Raji (cell line): Measurements from ENCODE around the gene CASP10.

Experiments
- POLR2A ChIP-seq: IDR thresholded peaks from 2 replicates; pipeline ENCODE4 v1.6.1; 2011; ENCODE audit warnings: low read depth, low read length, control low read depth; ENCODE audit not compliant: insufficient read depth

CASP10 gene, protein sequence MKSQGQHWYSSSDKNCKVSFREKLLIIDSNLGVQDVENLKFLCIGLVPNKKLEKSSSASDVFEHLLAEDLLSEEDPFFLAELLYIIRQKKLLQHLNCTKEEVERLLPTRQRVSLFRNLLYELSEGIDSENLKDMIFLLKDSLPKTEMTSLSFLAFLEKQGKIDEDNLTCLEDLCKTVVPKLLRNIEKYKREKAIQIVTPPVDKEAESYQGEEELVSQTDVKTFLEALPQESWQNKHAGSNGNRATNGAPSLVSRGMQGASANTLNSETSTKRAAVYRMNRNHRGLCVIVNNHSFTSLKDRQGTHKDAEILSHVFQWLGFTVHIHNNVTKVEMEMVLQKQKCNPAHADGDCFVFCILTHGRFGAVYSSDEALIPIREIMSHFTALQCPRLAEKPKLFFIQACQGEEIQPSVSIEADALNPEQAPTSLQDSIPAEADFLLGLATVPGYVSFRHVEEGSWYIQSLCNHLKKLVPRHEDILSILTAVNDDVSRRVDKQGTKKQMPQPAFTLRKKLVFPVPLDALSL

DNA sequence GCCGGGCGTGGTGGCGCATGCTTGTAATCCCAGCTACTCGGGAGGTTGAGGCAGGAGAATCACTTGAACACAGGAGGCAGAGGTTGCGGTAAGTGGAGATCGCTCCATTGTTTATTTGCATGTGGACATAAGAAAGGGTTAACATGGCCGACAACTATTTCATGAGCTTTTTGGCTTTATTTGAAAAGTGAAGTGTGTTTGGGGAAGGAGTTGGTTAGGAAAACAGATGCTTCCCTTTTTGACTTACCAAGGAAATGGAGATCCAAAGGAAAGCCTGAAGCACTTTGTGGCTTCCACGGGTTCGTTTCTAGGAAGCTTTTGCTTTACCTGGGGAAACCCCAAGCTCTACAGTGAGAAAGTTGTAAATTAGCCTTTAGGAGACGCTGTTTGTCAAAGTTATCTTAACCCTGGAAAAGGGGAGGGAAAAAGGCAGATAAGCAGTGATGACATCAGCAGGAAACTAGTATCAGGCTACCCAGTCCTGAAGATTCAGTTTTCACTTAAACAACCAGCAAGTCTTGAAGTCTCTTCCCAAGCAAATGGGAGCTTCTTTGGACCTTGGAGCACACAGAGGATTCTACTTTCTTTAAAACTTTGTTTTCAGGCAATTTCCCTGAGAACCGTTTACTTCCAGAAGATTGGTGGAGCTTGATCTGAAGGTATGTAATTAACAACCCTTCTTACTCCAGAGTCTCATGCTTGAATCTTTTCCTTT, at the start of gene CASP10:
Gene CASP10, plus strand, starts transcription at position 492 of the 715 bp plus-strand sequence. CDS start 2,637 bp downstream, outside the sequence.
- no peak for TF ChIP-seq POLR2A

DNA sequence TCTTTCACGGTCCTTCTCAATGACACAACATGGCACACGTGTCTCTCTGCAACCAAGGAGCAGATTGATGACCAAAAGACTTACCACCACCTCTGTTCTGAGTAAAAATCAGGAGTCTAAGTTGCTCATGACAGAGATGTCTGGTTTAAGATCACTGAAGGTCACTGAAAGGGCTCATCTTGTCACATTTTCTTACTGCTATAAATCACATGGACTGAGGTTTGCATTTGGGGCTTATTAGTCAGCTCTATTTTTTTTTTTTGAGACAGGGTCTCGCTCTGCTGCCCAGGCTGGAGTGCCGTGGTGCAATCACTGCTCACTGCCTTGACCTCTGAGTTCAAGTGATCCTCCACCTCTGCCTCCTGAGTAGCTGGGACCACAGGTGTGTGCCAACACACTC, 47.6 kb upstream of the CASP10 start:
- no peak for TF ChIP-seq POLR2A

DNA sequence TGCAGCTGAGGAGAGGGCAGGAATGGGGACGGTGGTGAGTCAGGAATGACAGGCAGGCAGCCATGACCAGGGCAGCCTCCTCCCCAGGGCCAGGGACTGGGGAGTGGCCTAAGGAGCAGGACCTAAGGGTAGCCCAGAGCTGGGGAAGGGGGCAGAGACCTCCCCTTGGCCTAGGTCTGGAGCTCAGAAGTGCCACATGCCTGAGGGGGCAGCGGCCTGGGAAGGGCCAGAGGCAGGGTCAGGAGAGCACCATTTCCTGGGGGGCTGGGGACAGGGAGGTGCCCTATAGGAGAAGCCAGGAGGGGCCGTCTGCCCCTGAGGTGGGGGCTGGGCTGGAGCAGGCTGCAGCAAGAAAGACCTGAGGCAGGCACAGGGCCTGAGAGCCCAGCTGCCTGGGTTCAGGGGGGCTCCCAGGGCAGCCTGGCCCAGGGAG, 46.0 kb upstream of the CASP10 start:
- TF ChIP-seq POLR2A: no peak

DNA sequence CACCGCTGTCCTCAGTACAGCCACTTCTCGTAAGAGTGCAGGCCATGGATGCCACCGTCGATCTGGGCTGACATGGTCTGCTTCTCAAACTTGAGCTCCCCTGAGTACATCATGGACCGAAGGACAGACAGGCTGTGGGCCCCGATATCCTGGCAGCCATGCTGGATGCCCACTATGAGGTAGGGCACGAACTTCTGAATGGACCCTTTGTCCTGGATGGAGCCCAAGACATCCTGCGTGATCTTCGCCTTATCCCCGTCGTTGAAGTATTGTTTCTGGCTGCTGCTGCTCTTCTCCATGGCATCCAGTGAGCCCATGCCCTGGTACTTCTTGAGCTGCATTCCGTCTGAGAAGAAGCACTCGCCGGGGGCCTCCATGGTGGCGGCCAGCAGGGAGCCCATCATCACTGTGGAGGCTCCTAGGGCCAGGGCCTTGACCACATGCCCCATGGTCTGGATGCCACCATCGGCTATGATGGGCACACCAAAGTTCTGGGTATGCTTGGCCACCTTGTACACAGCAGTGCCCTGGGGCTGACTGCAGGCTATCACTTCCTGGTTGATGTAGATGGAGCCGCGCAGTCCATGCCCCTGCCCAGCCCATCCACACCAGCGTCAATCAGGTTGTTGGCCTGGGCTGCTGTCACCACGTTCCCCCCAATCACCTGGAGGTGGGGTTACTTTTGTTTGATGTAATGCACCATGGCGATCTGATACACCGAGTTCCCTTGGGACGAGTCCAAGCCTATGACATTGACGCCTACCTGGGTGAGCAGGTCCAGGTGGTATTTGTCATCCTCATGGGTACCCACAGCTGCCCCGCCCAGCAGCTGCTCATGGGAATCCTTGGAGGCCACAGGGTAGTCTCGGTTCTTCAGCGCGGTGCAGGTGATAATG, 45.2 kb upstream of the CASP10 start:
- no peak for TF ChIP-seq POLR2A

DNA sequence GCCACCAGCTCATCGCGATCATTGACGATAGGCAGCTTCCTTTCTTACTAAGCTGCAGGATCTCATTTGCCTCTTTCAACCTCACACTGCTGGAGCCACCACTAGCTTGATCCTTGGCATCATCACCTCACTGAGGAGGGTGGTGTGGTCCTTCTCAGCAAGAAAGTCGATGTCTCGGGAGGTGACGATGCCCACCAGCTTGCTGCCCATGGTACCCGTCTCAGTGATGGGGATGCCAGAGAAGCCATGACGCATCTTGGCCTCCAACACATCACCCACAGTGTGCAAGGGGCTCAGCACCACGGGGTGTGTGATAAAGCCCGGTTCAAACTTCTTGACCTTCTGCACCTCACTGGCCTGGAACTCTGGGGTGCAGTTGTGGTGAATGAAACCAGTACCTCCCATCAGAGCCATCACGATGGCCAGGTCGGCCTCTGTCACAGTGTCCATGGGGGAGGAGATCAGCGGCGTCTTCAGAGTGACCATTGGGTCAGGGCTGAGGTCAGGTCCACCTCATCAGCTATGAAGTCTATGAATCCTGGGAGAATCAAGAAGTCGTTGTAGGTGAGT, 44.5 kb upstream of the CASP10 start:
- no peak for TF ChIP-seq POLR2A

DNA sequence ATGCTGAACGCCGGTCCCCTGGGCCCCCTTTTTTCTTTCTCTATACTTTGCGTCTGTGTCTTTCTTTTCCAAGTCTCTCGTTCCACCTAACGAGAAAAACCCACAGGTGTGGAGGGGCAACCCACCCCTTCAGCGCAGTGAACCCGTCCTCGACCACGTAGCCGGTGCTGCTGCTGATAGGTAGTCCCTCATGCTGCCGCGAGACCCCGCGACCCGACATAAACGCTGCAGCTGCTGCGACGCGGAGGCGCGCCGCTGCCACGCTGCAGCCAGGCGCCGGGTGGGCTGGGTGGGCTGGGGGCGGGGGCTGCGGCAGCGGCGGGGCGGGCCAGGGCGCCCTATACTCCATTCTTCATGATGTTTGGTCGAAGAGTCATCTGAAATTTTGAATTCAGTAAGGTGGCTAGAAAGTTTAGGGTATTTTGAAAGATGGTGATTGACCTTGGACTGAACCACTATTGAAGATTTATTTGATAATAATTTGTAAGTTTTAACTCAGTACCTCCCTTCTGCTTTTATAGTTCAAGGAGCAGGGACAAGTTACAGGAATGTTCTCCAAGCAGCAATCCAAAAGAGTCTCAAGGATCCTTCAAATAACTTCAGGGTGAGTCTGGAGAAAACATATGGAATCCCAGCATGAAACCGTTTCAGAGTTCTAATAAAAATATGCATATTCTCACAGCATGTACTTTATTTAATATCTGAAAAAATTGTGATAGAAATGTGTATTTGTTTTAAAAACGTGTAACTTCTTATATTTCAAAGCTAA, 42.9 kb upstream of the CASP10 start:
- no peak for TF ChIP-seq POLR2A

DNA sequence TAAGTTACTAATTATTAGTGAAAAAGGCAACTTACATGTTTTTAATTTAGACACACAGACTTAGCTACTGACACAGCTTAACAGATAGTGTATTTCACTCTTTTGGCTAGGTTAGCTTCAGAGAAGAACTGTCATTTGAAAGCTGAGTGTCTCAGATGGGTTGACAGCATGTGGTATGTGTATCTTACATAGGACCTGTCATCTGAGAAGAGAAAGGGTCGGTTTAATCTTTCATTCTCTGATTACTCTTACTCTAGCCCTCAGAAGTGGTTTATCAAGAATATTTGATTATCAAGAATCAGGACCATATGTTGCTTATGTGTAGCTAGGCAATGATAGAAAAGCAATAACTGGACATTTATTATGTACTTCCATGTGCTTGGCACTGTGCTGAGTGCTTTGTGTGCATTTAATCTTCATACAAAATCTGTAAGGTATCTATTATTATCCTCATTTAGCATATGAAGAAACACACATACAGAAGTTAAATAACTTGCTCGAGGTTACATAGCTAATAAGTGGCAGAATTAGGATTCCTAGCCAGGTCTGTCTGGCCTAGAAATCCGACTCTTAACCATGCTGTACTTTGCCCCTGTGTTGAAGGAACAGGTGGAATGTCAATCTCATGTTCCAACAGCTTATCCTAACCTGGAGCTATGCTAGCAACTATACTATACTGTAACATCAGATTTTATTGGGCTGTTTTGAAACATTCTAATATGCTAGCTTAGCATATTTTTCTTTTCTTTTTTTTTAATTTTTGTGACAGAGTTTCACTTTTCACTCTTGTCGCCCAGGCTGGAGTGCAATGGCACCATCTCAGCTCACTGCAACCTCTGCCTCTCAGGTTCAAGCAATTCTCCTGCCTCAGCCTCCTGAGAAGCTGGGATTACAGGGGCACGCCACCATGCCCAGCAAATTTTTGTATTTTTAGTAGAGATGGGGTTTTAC, 38.6 kb upstream of the CASP10 start:
- TF ChIP-seq POLR2A: no peak

DNA sequence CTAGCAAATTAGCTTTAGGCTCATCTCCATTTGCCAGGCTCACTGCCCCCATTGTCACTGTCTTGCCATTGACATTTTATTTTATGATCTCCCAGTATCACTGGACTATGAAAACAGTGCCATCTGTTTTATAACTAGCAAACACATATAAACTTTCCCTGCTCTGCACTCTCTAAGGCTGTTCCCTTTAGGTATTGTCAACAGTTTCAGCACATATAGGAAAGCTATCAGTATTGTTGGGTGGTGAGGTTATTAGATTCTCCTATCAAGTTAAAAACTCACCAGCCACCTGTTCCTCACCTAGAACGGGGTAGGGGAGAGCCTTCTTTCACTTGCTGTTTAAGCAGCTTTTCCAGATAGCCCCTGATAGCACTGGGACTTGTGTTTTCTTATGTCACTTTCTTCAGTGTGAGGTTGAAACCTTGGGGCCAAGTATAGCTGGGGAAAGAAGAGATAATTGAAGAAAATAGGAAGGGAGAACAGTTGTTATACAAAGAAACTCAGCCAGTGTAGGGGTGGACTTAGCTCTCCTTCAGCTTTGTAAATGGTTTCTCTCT, 34.4 kb upstream of the CASP10 start:
- no peak for TF ChIP-seq POLR2A

DNA sequence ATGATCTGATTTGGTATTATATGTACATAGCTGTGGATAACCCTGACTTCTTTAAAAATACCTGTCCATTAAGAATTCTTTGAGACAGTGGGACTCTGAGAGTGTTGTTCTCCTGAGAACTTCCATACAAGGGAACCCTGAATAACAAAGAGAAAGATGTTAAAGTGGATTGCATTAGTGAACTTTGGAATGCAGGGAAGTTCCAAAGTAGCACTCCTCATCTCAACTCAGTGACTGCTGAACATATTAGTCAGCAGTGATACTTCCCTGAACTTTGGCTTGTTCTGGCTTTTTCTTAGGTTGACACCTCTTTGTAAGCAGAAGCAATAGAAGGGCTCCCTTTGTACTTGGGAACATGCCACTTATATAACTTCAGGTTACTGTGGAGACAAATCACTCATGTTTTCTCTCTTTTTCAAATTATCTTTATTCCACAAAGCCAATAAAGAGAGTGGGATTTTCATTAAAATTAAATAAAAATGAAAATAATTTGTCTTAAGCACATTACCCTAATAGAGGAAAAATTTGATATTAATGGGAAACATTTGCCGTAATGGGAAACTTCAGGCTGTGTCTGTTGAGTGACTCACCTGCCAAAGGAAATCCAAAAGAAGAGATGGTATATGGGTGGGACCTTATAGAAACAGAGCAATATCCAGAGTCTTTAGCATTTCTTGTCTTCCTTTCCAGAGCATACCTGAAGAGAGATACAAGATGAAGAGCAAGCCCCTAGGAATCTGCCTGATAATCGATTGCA, 33.7 kb upstream of the CASP10 start:
- TF ChIP-seq POLR2A: no peak

DNA sequence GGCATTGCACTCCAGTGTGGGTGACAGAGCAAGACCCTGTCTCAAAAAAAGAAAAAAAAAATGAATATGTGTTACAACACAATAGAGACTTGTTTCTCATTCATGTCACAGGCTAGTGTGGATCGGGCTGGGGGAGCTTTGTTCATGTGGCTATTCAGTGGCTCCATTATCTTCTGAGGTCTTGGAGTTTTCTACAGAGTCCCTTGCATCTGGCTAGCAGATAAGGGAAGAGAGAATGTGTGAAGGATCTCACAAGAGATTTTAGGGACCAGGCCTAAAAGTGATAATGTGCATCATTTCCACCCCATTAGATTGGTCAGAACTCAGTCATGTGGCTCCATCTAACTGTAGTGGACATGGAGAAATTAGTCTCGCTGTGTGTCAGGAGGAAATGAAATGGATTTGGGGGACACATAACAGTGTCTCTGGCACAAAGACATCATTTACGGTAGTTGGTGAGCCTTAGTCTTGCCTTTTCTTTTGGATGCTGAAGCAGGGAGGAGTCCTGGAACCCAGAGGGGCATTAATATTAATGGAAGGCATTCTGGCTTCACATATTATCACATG, 32.4 kb upstream of the CASP10 start:
- TF ChIP-seq POLR2A: no peak

DNA sequence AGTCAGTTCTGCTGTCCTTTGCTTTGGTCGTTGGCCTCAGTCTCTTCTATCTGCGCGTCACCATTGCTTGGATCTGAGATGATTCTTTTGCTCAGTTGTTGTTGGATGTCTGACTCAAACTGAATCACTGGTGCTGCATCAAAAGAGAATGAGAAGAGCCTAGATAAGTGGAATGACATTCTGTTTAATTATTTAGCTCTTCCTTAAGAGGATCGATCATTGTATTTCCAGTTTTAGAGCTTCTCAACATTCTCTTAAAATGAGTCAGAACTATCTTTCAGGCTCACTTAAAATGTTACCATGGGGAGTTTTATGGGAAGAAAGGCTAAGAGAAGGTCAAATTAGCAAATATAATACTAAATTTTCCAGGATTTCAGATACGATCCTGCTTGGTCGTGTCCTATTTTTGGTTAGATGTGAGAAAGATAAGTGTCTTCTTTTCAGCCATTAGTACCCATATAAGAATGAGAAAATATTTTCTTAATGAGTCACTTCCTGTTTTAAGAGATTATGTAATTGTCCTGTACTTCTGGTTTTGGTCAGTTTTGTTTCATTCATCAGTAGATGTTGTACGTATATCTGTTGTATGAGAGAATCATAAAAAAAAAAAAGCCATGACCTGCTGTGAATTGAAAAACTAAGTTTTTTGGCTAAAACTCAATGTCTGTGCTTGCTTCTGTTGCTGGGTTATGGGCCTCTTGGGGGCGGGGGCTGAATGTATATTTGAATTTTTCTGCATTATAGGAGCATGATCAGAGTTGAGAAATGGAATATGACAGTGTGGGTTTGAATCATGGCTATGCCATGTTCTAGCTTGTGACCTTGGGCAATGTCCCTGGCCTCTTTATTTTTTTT, 31.6 kb upstream of the CASP10 start:
- no peak for TF ChIP-seq POLR2A

DNA sequence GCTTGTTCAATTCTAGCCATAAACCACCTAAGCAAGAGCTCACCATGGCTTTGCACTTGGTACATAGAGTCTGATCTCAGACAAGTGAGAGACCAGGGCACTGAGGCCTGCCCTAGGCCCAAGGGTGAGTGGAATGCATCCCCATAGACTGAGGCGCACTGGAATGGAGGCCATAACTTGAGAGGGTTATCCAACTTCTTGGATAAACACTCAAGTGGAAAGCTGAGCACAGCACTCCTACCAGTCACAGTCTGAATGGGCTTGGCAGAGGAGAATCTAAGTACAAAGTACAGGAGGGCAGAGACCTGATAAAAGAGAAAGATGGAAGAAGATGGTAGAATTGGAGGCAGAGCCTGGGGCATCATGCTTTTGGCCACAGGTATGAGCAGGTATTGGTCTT, 30.4 kb upstream of the CASP10 start:
- no peak for TF ChIP-seq POLR2A
